ENCODE results near the gene SF1. TPM values are rescaled to one million over a fixed set of nuclear protein-coding genes. Genes with fewer than 3 reads are reported as not detected.

Gene SF1
- total RNA-seq, 1 donor from 2014 or later = 391 TPM

DNA sequence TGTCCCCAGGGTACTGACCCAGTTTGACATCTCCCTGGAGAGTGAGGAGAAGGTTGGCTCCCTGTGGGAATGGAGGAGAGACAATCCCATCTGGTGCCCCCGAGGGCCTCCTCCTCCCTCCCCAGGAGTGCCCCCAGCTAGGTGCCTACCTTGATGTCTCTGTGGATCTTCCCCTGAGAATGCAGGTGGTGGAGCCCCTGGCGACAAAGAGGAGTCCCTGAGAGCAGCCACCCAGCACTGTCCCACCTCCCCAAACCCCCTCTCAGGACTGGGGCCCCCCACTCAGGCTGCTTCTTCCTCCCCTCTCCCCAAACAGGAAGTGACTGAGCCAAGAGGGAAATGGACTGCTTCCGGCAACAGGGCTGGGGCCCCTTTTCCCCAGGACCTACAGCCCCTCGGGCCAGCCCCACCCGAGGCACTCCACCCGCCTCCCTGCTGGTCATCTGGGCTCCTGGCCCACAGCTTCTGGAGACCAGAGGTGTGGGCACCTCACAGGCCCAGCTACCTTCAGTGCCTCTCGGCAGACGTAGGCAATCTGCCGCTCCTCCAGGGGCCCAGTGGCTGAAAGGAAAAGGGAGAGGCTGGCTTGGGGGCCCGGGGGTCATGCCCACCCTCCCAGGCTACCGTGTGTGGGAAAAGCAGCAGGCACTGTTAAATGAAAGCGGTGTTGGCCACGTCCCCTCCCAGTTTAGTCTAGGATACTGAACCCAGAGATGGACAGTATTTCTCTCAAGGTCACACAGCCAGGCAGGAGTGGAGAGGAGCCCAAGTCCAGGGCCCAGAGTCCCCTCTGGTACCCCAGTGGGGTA is 23.4 kb upstream of the SF1 start:
- DNase-seq (ENCODE audit: low spot score) = no peak

DNA sequence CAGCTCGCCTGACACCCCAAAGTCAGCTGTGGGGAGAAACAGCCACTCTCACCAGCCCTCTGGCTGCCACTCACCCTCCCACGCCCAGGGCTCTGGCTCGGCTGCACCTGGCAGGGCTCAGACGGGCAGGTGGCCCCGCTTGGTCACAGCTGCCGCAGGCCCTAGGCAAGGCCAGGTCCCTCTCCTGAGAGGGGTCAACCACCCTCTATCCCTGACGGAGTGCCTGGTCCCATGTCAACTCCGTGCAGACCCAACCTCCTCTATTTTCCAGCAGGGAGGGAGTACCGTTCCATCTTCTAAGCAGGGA is 22.8 kb upstream of the SF1 start:
- no peak for DNase-seq (ENCODE audit: low spot score)

- DNase-seq (ENCODE audit: low spot score) = no peak
These were observed 22.2 kb upstream of the SF1 start for GRCh38 chr11:64800303-64801157.

DNA sequence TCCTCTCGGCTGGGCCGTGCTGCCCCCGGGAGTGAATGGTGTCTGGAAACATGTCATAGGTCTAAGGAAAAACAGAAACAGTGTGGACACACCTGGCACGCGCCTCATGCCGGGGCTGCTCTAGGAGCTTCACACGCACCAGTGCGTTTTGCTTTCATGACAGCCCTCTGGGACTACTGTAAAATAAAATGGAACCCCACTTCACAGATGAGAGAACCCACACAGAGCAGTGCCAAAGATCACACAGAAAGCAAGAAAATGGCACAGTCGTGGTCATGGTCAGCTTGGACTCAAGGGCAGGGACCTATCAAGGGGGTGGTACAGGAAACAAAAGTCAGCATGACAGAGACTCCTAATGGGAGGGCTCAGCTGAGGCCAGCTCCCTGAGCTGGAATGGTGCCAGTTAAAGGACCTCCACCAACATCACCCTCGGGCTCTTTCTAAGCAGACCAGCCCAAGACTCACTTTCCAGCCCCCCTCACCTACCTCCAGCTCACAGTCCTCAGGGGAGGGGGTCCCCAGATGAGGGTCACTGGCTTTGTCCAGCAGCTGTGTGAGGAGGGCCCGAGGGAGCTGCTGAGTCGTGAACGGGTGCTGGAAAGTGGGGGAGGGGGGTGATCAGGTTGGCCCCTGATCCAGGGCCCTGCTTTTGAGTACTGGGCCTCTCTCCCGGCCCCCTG is 21.4 kb upstream of the SF1 start:
- DNase-seq (ENCODE audit: low spot score) = no peak

GRCh38 chr11:64799256-64799622 is 20.9 kb upstream of the SF1 start:
- DNase-seq (ENCODE audit: low spot score) = no peak

GRCh38 chr11:64796757-64797541 is 18.6 kb upstream of the SF1 start:
- no peak for DNase-seq (ENCODE audit: low spot score)

DNA sequence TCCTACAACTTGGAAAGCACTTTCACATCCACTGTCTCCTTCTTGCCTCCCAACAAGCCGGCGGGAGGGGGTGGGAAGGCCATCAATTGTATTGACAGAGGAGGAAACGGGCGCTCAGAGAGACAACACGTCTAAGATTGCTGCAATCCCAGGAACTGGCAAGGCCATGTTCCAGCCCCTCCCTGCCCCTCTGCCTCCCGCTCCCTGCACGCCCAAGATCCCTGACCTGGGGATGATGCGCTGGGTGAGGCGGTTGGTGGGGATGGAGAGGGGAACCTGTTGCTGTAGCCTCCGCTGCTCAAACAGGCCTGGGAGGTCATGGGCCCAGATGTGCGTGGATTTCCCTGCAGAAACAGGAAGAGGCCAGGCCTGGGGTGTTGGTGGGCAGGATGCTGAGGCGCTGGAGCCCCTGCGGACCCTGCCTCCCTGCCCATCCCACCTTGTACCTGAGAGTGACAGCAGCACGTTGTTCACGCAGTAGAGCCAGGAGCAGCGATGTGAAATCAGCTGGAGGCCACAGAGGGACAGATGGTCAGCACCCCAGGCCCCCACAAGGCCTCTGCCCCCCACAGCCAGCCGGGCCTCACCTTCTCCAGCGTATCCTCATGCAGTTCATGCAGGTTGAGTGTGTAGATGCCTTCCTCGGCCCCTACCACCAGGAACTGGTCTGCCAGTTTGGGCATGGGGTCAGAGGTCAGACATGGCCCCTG is 17.9 kb upstream of the SF1 start:
- DNase-seq (ENCODE audit: low spot score) = no peak

DNA sequence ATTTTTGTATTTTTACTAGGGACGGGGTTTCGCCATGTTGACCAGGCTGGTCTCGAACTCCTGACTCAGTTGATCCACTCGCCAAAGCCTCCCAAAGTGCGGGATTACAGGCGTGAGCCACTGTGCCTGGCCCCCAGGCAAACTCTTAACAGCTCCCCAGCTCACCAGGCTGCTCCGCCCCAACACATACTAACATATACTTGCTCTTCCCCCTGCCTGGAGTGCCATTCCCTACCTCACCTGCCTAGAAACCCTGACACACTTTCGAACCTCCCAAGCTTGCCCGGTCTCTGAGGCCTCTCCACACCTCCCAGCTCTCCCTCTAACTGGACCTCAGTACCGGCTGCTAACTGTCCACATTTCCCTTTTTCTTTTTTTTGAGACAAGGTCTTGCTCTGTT is 16.2 kb upstream of the SF1 start:
- no peak for DNase-seq (ENCODE audit: low spot score)

GRCh38 chr11:64793271-64794160 is 15.2 kb upstream of the SF1 start:
- no peak for DNase-seq (ENCODE audit: low spot score)

GRCh38 chr11:64792482-64792881 is 14.1 kb upstream of the SF1 start:
- DNase-seq (ENCODE audit: low spot score) = no peak

DNA sequence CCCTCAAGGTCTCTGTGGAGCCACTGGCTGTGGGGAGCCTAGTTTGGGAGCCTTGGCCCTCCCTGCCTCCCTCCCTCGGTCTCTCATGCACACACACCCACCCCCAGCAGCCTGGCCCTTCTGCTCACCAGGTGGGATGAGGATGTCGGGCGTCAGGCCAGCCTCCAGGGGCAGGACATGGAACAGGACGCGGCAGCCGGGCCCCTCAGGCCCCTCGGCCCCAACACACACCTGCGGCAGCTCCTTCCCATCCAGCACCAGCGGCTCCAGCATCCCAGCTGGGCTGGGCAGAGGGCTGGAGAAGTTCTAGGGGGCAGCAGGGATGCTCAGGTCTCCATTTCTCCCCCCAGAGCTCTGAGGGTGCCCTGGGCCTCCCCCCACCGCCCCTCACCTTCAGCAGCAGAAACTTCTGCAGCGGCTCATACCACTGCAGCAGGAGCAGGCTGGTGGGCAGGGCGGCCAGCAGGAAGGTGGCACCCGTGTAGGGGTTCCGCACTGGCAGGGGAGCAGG is 13.5 kb upstream of the SF1 start:
- no peak for DNase-seq (ENCODE audit: low spot score)

- no peak for DNase-seq (ENCODE audit: low spot score)
These were observed 12.1 kb upstream of the SF1 start for GRCh38 chr11:64790205-64791095.

GRCh38 chr11:64789331-64790204 is 11.2 kb upstream of the SF1 start:
- DNase-seq (ENCODE audit: low spot score) = no peak

DNA sequence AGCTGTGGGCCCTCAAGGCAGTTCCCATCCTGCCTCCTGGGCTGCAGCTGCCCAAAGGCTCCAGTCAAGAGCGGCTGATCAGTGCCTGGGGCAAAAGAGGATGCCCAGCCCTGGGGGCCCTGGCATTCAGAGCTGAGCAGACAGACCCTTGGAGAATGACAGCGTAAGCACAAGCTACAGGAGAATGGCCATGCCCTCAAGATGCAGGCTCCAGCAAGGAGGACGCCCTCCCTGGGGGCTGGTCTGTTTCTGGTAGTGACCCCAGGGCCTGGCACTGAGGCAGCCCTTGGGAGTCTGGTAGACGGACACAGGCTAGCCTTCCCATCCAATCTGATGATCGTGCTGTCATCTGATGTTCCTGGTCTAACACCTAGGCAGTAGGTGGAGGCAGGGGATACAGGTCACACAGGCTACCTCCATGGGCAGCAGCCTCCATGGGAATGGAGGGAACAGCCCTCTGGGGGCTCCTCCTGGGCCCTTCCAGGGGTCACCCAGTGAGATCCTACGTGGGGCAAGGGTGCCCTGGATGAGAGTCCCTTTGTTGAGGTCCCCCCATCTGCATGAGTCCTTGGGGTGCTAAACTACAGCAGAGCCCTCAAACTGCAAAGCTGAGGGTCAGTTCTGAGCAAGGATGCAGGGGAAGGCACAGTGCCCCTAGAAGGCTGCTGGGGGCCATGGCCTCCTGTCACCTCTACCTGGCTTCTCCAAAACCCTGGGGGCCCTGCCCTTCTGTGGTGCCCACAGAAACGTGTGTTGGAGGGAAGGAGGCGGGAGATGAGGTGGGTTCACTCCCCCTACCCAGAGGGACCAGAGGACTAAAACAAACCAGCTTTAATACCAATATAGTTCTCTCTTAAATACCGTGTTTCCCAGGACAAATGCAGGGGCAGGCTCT is 10.2 kb upstream of the SF1 start:
- DNase-seq (ENCODE audit: low spot score) = no peak

DNA sequence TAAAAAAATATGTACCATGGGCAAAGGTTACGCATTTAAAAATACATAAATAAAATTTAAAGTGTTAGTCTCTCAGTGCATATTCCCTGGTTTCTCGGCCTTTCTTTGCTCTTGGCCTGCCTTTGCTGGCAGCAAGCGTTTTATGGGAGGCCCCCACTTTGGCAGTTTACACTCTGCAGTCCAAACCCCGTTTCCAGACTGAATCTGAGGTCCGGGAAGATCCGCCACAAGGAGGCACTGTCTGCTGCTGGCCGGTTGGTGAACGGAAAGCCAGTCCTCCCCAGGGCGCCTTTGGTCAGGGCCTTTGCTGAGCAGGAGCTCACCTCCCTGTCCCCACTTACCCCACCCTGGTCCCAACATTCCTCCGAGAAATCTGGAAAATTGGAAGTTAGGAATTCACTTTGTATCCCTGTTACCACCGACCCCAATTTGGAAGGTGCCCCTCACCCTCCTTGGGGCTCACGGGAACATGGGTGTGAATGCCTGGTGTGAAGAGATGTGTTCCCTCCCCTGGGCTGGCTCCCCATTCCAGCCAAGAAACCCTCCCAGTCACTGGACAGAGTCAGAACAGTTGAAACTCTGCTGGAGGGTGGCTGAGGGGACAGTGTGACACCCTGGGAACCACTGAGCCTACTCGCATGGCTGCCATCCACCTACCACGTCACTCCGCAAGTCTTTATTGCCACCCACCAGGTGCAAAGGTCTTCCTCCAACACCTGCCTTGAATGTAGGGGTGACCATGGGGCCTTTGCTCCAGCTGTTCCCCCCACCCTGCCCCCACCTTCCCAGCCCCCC is 9.4 kb upstream of the SF1 start:
- DNase-seq (ENCODE audit: low spot score) = peak; percentile 69

GRCh38 chr11:64786308-64786707 is 8.0 kb upstream of the SF1 start:
- no peak for DNase-seq (ENCODE audit: low spot score)
